GM23338 (cell line): Measurements from ENCODE around the gene BANP. TPM values are rescaled to one million over a fixed set of nuclear protein-coding genes. Genes with fewer than 3 reads are reported as not detected.

Experiments used
- ATAC-seq: fragments of 200-7000 bp; cut with Tn5 transposase; 3 replicates; pipeline ENCODE4 v1.9.1; 2020
- DNase-seq: peaks from one replicate; pipeline ENCODE4 v3.0.0-alpha.2; 2015; ENCODE audit warnings: low spot score
- H2AFZ ChIP-seq: fragments of 200-600 bp; sonication (generic); 2 replicates; pipeline ENCODE4 v1.8.0; 2016; ENCODE audit warnings: antibody characterized with exemption, mild to moderate bottlenecking, moderate library complexity
- H3F3A ChIP-seq: fragments of 200-600 bp; sonication (generic); replicated peaks from 2 replicates; pipeline ENCODE4 v1.8.0; 2017; ENCODE audit warnings: antibody characterized with exemption, mixed run types, low read depth
- H3K27ac ChIP-seq: fragments of 200-600 bp; sonication (generic); 2 replicates; pipeline ENCODE4 v1.6.1; 2016; ENCODE audit warnings: low read depth
- H3K27me3 ChIP-seq: fragments of 200-600 bp; sonication (generic); 2 replicates; pipeline ENCODE4 v1.8.0; 2016; ENCODE audit warnings: mild to moderate bottlenecking, mixed run types, moderate library complexity; ENCODE audit not compliant: insufficient read depth
- H3K36me3 ChIP-seq: fragments of 200-600 bp; sonication (generic); 2 replicates; pipeline ENCODE4 v1.8.0; 2016; ENCODE audit warnings: mild to moderate bottlenecking; ENCODE audit not compliant: insufficient read depth
- H3K4me1 ChIP-seq: fragments of 200-600 bp; sonication (generic); 2 replicates; pipeline ENCODE4 v1.8.0; 2016; ENCODE audit warnings: mild to moderate bottlenecking, moderate library complexity; ENCODE audit not compliant: insufficient read depth
- H3K4me2 ChIP-seq: fragments of 200-600 bp; sonication (generic); 2 replicates; pipeline ENCODE4 v1.7.1; 2017; ENCODE audit warnings: mixed run types
- H3K4me3 ChIP-seq: fragments of 200-600 bp; sonication (generic); 2 replicates; pipeline ENCODE4 v1.6.1; 2016; ENCODE audit warnings: mixed run types
- H3K79me2 ChIP-seq: fragments of 200-600 bp; sonication (generic); replicated peaks from 2 replicates; pipeline ENCODE4 v1.8.0; 2017; ENCODE audit warnings: mild to moderate bottlenecking; ENCODE audit not compliant: insufficient read depth
- H3K9me2 ChIP-seq: fragments of 200-600 bp; sonication (generic); 2 replicates; pipeline ENCODE4 v1.8.0; 2017; ENCODE audit not compliant: insufficient read depth
- H4K20me1 ChIP-seq: fragments of 200-600 bp; sonication (generic); replicated peaks from 2 replicates; pipeline ENCODE4 v1.8.0; 2017; ENCODE audit warnings: mild to moderate bottlenecking; ENCODE audit not compliant: insufficient read depth
- H3K27ac Mint-ChIP-seq: 2 replicates; pipeline ENCODE4 v1.8.0; 2020; ENCODE audit warnings: inconsistent platforms, mild to moderate bottlenecking, moderate library complexity, mixed read lengths
- H3K27me3 Mint-ChIP-seq: 3 replicates; pipeline ENCODE4 v1.8.0; 2022; ENCODE audit warnings: low read depth, mild to moderate bottlenecking, moderate library complexity, mixed read lengths, inconsistent platforms; ENCODE audit not compliant: insufficient read depth, poor library complexity
- H3K36me3 Mint-ChIP-seq: 3 replicates; pipeline ENCODE4 v1.8.0; 2021; ENCODE audit warnings: low read depth, mild to moderate bottlenecking, inconsistent platforms, moderate library complexity, mixed read lengths
- H3K4me1 Mint-ChIP-seq: 3 replicates; pipeline ENCODE4 v1.8.0; 2020; ENCODE audit warnings: mild to moderate bottlenecking, inconsistent platforms, mixed read lengths
- H3K4me3 Mint-ChIP-seq: 3 replicates; pipeline ENCODE4 v1.8.0; 2021; ENCODE audit warnings: moderate library complexity, mild to moderate bottlenecking, inconsistent platforms, mixed read lengths
- H3K9me3 Mint-ChIP-seq: 3 replicates; pipeline ENCODE4 v1.8.0; 2020; ENCODE audit warnings: moderate library complexity, mild to moderate bottlenecking, inconsistent platforms, mixed read lengths
- CREB1 ChIP-seq: fragments of 250-450 bp; sonication (Bioruptor Pico); IDR thresholded peaks from 2 replicates; pipeline ENCODE4 v1.5.0; 2020; ENCODE audit warnings: low read depth, mild to moderate bottlenecking, moderate library complexity
- EZH2 ChIP-seq: fragments of 200-600 bp; sonication (generic); IDR thresholded peaks from one replicate; pipeline ENCODE4 v1.8.0; 2017; ENCODE audit warnings: antibody characterized with exemption, mild to moderate bottlenecking, low read depth; ENCODE audit not compliant: unreplicated experiment
- EZH2phosphoT487 ChIP-seq: fragments of 200-600 bp; sonication (generic); IDR thresholded peaks from one replicate; pipeline ENCODE4 v1.8.1; 2018; ENCODE audit warnings: antibody characterized with exemption; ENCODE audit not compliant: unreplicated experiment
- JUNB ChIP-seq: IDR thresholded peaks from one replicate; pipeline ENCODE4 v1.6.1; 2016; ENCODE audit warnings: antibody characterized with exemption; ENCODE audit not compliant: unreplicated experiment
- NANOG ChIP-seq: IDR thresholded peaks from 2 replicates; pipeline ENCODE4 v1.6.1; 2016; ENCODE audit warnings: antibody characterized with exemption, borderline replicate concordance
- POLR2AphosphoS5 ChIP-seq: IDR thresholded peaks from 2 replicates; pipeline ENCODE4 v1.6.1; 2016; ENCODE audit warnings: antibody characterized with exemption, low read depth
- STAT1 ChIP-seq: IDR thresholded peaks from one replicate; pipeline ENCODE4 v1.6.1; 2016; ENCODE audit warnings: antibody characterized with exemption; ENCODE audit not compliant: unreplicated experiment
- ZNF114 ChIP-seq: fragments of 250-450 bp; sonication (Bioruptor Pico); IDR thresholded peaks from 2 replicates; pipeline ENCODE4 v1.5.0; 2020; ENCODE audit warnings: mild to moderate bottlenecking, moderate library complexity
- ZNF331 ChIP-seq: fragments of 250-450 bp; sonication (Bioruptor Pico); IDR thresholded peaks from 2 replicates; pipeline ENCODE4 v1.5.0; 2020; ENCODE audit warnings: low read depth, mild to moderate bottlenecking, moderate library complexity
- polyA plus RNA-seq: library from polyadenylated mRNA; unstranded; fragments of >200 nt; fragmentation: Nextera tagmentation; extraction: Ambion mirVana; gene quantifications from 2 replicates; pipeline ENCODE4 v1.2.1, GENCODE V29; 2016
- total RNA-seq: library from RNA; depleted of rRNA; stranded (reverse); fragments of >200 nt; shearing (Covaris generic); gene quantifications from 2 replicates; pipeline ENCODE4 v1.2.3, GENCODE V29; 2014
- TF ChIP-seq, protein P1 (sequence below): IDR thresholded peaks from 2 replicates; pipeline ENCODE4 v1.6.1; 2016; ENCODE audit warnings: antibody characterized with exemption
- TF ChIP-seq, protein P2 (sequence below), 2 experiments: fragments of 200-600 bp in 1 of 2; sonication (generic) in 1 of 2; conservative IDR thresholded peaks; 2 replicates each; pipeline versions ENCODE4 v1.5.1 to v1.6.1; 2016 to 2017; ENCODE audit warnings: antibody characterized with exemption in 2 of 2, low read depth in 2 of 2, mild to moderate bottlenecking in 2 of 2, moderate library complexity in 1 of 2

The BANP gene
- total and polyA plus RNA-seq, 2 experiments from 2014 or later = 22.3 to 48.0 TPM

DNA sequence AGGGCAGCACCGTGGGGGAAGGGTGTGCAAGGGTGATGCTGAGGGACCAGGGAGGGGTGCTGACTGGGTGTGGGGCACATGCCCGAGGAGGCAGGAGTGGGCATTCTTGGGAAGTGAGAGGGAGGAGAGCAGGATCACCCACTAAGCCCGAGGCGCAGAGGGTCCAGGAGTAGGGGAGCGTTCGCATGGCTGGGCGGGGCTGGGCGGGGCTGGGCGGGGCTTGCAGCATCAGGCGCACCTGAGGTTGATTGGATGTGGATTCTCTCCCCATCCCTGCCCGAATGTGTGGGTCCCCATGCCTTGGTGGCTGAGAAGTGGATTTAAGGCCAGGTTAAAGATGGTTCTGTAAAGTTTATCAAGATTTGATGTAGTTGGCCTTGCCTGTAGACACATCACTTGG lies 14.2 kb downstream of the BANP start:
- H3K4me3 Mint-ChIP-seq = no peak overlapping the region
- H4K20me1 ChIP-seq = peaks cover 16% of the 10 kb centered on the region
- H3K4me1 ChIP-seq = peaks cover 7% of the 10 kb centered on the region; the same call in 1 of the 2 replicates
- TF ChIP-seq ZNF331 (no peak), ZNF114 (CRISPR knock-in tag) (no peak), EZH2 (no peak), CREB1 (CRISPR knock-in tag) (no peak), EZH2phosphoT487 (no peak), POLR2AphosphoS5 (no peak), JUNB (no peak), STAT1 (no peak), NANOG (no peak)
- TF ChIP-seq, protein P1, sequence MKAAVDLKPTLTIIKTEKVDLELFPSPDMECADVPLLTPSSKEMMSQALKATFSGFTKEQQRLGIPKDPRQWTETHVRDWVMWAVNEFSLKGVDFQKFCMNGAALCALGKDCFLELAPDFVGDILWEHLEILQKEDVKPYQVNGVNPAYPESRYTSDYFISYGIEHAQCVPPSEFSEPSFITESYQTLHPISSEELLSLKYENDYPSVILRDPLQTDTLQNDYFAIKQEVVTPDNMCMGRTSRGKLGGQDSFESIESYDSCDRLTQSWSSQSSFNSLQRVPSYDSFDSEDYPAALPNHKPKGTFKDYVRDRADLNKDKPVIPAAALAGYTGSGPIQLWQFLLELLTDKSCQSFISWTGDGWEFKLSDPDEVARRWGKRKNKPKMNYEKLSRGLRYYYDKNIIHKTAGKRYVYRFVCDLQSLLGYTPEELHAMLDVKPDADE = no peak
- TF ChIP-seq, protein P2, sequence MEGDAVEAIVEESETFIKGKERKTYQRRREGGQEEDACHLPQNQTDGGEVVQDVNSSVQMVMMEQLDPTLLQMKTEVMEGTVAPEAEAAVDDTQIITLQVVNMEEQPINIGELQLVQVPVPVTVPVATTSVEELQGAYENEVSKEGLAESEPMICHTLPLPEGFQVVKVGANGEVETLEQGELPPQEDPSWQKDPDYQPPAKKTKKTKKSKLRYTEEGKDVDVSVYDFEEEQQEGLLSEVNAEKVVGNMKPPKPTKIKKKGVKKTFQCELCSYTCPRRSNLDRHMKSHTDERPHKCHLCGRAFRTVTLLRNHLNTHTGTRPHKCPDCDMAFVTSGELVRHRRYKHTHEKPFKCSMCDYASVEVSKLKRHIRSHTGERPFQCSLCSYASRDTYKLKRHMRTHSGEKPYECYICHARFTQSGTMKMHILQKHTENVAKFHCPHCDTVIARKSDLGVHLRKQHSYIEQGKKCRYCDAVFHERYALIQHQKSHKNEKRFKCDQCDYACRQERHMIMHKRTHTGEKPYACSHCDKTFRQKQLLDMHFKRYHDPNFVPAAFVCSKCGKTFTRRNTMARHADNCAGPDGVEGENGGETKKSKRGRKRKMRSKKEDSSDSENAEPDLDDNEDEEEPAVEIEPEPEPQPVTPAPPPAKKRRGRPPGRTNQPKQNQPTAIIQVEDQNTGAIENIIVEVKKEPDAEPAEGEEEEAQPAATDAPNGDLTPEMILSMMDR (conservative IDR thresholded peaks at IDR 0.05; ENCODE audit: low read depth in 2 of 2) = no peak
- peaks cover 98% of the 10 kb centered on the region for H3K79me2 ChIP-seq
- H3K9me3 Mint-ChIP-seq = no peaks in the 10 kb centered on the region; the same call in 2 of the 3 replicates
- H3K36me3 ChIP-seq = no peaks in the 10 kb centered on the region
- DNase-seq (peak; percentile 55), ATAC-seq (peak; percentile 78)
- H3K4me3 ChIP-seq = no peak overlapping the region
- no peak overlapping the region for H2AFZ ChIP-seq
- H3K27me3 ChIP-seq = no peaks in the 10 kb centered on the region
- H3K9me2 ChIP-seq = no peaks in the 10 kb centered on the region
- H3K36me3 Mint-ChIP-seq = peaks cover 8% of the 10 kb centered on the region; the same call in 1 of the 3 replicates
- peaks cover 28% of the 10 kb centered on the region; the same call in 2 of the 3 replicates for H3K4me1 Mint-ChIP-seq
- H3F3A ChIP-seq = 0 out of 2 replicates have a peak, but pooled peaks cover 3% of the 10 kb centered on the region
- H3K27me3 Mint-ChIP-seq = peaks cover 5% of the 10 kb centered on the region
- 0 out of 2 replicates have a peak overlapping the region, but pooled peaks have one; percentile 20 for H3K4me2 ChIP-seq
- H3K27ac ChIP-seq = no peak overlapping the region
- H3K27ac Mint-ChIP-seq = no peak overlapping the region

DNA sequence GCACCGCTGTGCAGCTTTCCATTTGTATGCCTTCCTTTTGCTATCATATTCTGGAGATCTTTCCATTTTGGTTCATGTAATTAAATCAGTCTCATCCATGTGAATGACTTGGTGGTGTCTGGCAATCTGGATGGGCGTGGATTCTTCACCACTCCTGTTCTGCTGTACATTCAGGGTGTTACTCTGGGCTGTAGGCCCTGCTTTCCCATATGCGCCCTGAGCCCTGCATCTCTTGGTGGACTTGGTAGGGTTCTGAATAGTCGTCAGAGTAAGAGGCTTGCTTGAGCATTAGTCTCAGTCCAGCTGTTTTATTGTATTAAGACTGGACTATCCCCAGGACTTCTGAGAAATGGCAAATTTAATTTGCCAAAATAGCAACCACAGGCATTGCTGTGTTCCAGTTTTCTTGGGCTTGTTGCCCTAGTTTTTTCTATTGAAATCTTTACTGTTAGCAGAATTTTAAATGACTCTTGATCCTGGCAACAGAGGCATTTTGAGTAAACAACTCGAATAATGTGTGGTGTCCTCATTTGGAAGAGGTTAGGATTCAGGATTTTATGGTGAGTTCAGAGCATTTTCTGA lies 14.9 kb downstream of the BANP start:
- Histone ChIP-seq H3K27me3 (no peaks in the 10 kb centered on the region), H3K4me3 (no peak overlapping the region), H3K27ac (0 out of 2 replicates have a peak overlapping the region, but pooled peaks have one; percentile 15), H3K36me3 (no peaks in the 10 kb centered on the region), H3K4me2 (no peak overlapping the region), H3F3A (0 out of 2 replicates have a peak, but pooled peaks cover 3% of the 10 kb centered on the region), H4K20me1 (peaks cover 11% of the 10 kb centered on the region), H3K4me1 (peaks cover 7% of the 10 kb centered on the region; the same call in 1 of the 2 replicates), H3K79me2 (peaks cover 98% of the 10 kb centered on the region), H3K9me2 (no peaks in the 10 kb centered on the region), H2AFZ (no peak overlapping the region)
- Mint-ChIP-seq H3K27me3 (peaks cover 5% of the 10 kb centered on the region), H3K27ac (no peak overlapping the region), H3K4me1 (peaks cover 28% of the 10 kb centered on the region; the same call in 2 of the 3 replicates), H3K9me3 (peaks cover 4% of the 10 kb centered on the region; the same call in 2 of the 3 replicates), H3K4me3 (no peak overlapping the region), H3K36me3 (peaks cover 15% of the 10 kb centered on the region)
- TF ChIP-seq STAT1 (no peak), ZNF114 (CRISPR knock-in tag) (no peak), EZH2phosphoT487 (no peak), ZNF331 (no peak), EZH2 (no peak), NANOG (no peak), CREB1 (CRISPR knock-in tag) (no peak)
- TF ChIP-seq, protein P1 = no peak
- TF ChIP-seq, protein P2 (conservative IDR thresholded peaks at IDR 0.05; ENCODE audit: low read depth in 2 of 2) = no peak
- no peak for ATAC-seq
- DNase-seq = no peak
